ENCODE measurements around the gene FAR2.

DNA sequence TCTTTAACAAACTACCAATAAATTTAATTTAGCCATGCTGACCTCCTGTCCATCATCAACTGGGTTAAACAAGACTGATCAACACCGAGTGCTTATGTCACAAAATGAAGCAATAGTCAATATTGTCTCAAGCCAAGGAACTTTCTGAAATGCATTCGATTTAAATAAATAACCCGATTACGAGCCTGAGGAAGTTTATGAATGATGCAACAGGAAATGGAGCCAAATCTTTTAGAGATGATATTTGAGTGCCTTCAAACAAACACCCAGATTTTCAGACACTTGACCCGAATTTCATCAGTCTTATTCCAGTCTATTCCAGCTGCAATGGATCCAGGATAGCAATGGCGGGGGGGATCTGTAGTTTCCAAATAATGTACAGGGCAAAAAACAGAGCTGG is 27.9 kb downstream of the FAR2 start:
- TF ChIP-seq EZH2 (IDR thresholded peaks at IDR 0.05; ENCODE audit: insufficient read depth, poor library complexity, severe bottlenecking) (no peak), EZH2phosphoT487 (IDR thresholded peaks at IDR 0.05; ENCODE audit: insufficient read depth, low read depth) (no peak)
